Measurements from ENCODE around the gene TMEM52B.

- TF ChIP-seq, protein P1, sequence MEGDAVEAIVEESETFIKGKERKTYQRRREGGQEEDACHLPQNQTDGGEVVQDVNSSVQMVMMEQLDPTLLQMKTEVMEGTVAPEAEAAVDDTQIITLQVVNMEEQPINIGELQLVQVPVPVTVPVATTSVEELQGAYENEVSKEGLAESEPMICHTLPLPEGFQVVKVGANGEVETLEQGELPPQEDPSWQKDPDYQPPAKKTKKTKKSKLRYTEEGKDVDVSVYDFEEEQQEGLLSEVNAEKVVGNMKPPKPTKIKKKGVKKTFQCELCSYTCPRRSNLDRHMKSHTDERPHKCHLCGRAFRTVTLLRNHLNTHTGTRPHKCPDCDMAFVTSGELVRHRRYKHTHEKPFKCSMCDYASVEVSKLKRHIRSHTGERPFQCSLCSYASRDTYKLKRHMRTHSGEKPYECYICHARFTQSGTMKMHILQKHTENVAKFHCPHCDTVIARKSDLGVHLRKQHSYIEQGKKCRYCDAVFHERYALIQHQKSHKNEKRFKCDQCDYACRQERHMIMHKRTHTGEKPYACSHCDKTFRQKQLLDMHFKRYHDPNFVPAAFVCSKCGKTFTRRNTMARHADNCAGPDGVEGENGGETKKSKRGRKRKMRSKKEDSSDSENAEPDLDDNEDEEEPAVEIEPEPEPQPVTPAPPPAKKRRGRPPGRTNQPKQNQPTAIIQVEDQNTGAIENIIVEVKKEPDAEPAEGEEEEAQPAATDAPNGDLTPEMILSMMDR (IDR thresholded peaks at IDR 0.05), result no peak
- TF ChIP-seq POLR2A (IDR thresholded peaks at IDR 0.05; ENCODE audit: low read depth) (no peak), POLR2AphosphoS5 (IDR thresholded peaks at IDR 0.05) (no peak), EP300 (IDR thresholded peaks at IDR 0.05) (no peak)
Measured at GRCh38 chr12:10160617-10161385, 18.0 kb upstream of the TMEM52B start.

All from esophagus muscularis mucosa (tissue), 4 donors.